Activated CD8-positive, alpha-beta T cell treated with anti-CD3 and anti-CD28 coated beads, Interleukin-2, amount 10 ng/mL, durations not matched to agents 7 days and 5 days (primary cell): Measurements from ENCODE around the gene NOTUM. TPM values are rescaled to one million over a fixed set of nuclear protein-coding genes. Genes with fewer than 3 reads are reported as not detected.

Experiments
- ATAC-seq: fragments of 150-1000 bp; cut with Tn5 transposase; one replicate; pipeline ENCODE4 v1.10.0; 2021; ENCODE audit warnings: moderate library complexity
- CTCF ChIA-PET: fragments of 350-600 bp; sonication (Branson Sonifier 250); formaldehyde crosslinking; loops from one replicate; lab custom pipeline; 2021; ENCODE audit warnings: antibody characterized with exemption; lab: Charles Lee
- POLR2A ChIA-PET: fragments of 350-600 bp; sonication (Branson Sonifier 250); formaldehyde crosslinking; loops from one replicate; lab custom pipeline; 2021; ENCODE audit warnings: antibody characterized with exemption; lab: Charles Lee
- DNase-seq: peaks from one replicate; pipeline ENCODE4 v3.0.0-alpha.2; 2020
- H3K27ac Mint-ChIP-seq: one replicate; pipeline ENCODE4 v1.8.0; 2021; ENCODE audit warnings: mild to moderate bottlenecking, mixed read lengths
- H3K27me3 Mint-ChIP-seq: one replicate; pipeline ENCODE4 v1.8.0; 2021; ENCODE audit warnings: low read depth, mixed read lengths
- H3K36me3 Mint-ChIP-seq: one replicate; pipeline ENCODE4 v1.8.0; 2021; ENCODE audit warnings: low read depth, mixed read lengths
- H3K4me1 Mint-ChIP-seq: one replicate; pipeline ENCODE4 v1.8.0; 2021; ENCODE audit warnings: low read depth, mixed read lengths
- H3K4me3 Mint-ChIP-seq: one replicate; pipeline ENCODE4 v1.8.0; 2021; ENCODE audit warnings: mild to moderate bottlenecking, mixed read lengths
- H3K9me3 Mint-ChIP-seq: one replicate; pipeline ENCODE4 v1.8.0; 2022; ENCODE audit warnings: mixed read lengths; ENCODE audit not compliant: insufficient read depth
- total RNA-seq, 2 experiments: library from RNA; stranded (reverse); gene quantifications; one replicate each; pipeline ENCODE4 v1.2.3, GENCODE V29; 2021

NOTUM gene
- total RNA-seq, 2 experiments from 2014 or later: 0.29 to 0.42 TPM

DNA sequence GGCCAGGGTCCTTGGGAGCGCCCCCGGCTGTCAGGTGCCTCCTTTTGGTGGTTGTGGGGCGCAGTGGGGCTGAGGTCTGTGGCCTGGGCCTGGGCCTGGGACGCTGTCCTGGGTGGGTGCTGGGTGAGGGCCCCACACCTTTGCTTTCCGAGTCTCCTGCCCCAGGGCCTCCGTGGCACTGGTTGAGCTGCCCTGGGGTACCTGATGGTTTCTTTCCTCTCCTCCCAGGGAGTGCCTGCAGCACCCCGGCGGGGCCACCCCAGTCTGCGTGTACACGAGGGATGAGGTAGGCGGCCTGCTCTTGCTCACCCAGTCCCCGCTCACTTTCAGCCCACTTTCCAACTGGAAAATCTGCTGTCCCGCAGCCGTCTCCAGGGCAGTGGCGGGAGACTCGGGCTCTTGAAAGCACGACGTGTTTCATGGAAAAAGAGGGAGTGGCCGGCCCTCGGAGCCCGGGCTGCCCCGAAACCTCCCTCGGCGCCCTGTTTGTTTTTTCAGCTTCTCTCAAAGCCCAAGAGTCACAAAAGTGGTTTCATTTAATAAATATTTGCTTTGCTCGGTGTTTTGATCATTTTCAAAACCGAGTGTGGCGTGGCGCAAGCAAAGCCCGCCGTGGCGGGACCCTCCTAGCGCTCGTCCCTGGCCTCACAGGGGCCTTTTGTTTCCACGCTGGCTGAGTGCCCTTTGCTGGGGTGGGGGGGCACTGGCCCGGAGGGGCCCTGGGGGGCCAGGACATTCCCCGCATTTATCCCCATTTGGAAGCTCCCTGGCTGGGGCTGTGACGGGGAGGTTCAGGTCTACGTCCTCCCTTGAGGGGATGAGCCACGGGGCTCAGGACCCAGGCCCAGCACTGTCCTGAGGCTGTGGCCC lies 33.8 kb upstream of the NOTUM start:
- Mint-ChIP-seq H3K9me3 (no peaks in the 10 kb centered on the region), H3K4me3 (no peak overlapping the region), H3K36me3 (no peaks in the 10 kb centered on the region), H3K27me3 (no peaks in the 10 kb centered on the region), H3K27ac (no peak overlapping the region), H3K4me1 (no peaks in the 10 kb centered on the region)
- ATAC-seq: no peak
- DNase-seq: no peak
- POLR2A ChIA-PET: no interaction called here
- CTCF ChIA-PET: interaction anchor here (1.0 kb wide), 1 partner anchor 35 kb away, joined by 3 read pairs; no protein-coding TSS in a partner anchor

DNA sequence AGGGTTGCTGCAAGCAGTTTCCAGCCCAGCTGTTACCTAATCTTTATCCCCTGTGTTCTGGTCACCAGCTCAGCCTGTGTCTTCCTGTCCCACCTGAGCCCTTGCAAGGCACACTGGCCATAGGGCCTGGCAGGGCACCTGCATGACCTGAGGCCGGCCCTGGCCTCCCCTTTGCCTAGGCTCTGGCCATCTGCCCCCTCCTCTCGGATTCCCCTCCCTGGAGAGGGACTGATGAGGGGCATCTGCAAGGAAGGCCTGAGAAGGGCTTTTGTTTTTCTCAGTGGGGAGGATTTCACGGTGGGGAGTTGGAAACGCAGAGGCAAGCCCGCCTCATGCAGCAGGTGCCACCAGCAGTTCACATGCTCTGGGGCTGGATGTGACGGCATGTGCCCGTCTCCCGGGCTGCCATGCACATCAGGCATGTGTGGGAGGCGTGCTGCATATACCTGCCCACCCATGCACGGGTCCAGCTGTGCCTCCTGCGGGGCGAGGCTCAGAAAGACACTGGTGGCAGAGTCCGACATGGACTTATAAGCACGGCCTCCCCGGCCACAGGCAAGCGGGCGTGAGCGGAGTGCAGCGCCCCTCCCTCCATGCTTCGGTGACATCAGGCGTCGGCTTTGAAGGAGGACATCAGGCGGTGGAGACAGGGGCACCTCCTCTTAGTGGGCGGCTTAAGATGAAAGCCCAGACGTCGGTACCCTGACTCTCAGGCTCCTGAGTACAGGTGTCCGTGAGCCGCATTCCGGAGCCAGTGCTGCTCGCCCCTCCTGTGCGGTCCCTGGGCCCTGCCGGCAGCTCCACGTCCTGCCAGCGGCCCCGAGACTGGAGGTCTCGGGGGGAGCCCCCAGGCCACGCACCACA lies 33.0 kb upstream of the NOTUM start:
- no peak overlapping the region for H3K27ac Mint-ChIP-seq
- no peak overlapping the region for H3K4me3 Mint-ChIP-seq
- ChIA-PET POLR2A (no interaction called here), CTCF (no interaction called here)
- H3K36me3 Mint-ChIP-seq: no peaks in the 10 kb centered on the region
- ATAC-seq: no peak
- no peaks in the 10 kb centered on the region for H3K27me3 Mint-ChIP-seq
- H3K9me3 Mint-ChIP-seq: no peaks in the 10 kb centered on the region
- no peaks in the 10 kb centered on the region for H3K4me1 Mint-ChIP-seq
- no peak for DNase-seq

DNA sequence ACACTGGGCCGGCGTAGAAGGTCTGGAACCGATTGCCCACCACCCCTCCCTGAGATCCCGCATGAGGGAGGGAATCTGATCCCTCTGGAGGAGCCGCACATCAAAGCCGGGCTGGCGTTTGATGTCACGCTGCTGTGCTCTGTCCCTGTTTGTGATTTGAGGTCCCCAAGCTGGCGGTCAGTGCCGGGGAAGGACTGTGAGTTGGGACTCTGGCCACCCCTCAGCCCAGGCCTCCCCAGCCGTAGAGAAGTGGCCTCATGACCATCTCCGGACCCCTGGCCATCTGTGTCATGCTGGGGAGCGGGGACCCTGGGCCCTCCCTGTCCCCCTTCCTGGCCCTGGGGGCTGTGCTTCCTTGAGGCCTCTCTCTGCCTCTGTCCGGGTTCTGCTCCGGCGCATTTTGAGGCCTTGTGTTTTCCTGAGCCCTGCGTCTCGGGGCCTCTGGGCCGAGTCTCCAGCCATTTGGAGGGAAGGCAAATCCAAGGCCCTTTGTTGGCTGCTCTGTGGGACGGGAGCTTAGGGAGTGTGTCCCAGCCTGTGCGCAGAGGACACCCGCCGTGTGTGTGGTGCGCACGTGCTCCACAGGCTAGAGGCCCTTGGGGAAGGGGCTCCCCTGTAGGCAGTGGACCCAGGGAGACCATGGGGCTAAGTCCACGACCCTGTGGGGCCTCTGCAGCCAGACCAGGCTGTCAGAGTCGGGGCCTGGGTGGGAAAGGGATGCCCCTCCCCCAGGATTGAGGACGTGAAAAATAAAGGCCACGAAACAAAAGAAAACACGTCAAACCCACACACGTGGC lies 31.5 kb upstream of the NOTUM start:
- Mint-ChIP-seq H3K9me3 (no peaks in the 10 kb centered on the region), H3K27me3 (no peaks in the 10 kb centered on the region), H3K4me3 (no peak overlapping the region), H3K4me1 (no peaks in the 10 kb centered on the region), H3K36me3 (no peaks in the 10 kb centered on the region), H3K27ac (no peak overlapping the region)
- ChIA-PET CTCF (no interaction called here), POLR2A (no interaction called here)
- ATAC-seq (no peak), DNase-seq (no peak)

- POLR2A ChIA-PET: interaction anchor here (0.9 kb wide), 1 partner anchor 15 kb away, joined by 3 read pairs; no protein-coding TSS in a partner anchor
- no peak overlapping the region for H3K4me3 Mint-ChIP-seq
- no peak for ATAC-seq
- no peaks in the 10 kb centered on the region for H3K4me1 Mint-ChIP-seq
- CTCF ChIA-PET: no interaction called here
- DNase-seq: no peak
- H3K27ac Mint-ChIP-seq: no peak overlapping the region
- H3K27me3 Mint-ChIP-seq: no peaks in the 10 kb centered on the region
- no peaks in the 10 kb centered on the region for H3K9me3 Mint-ChIP-seq
- peaks cover under 1% of the 10 kb centered on the region for H3K36me3 Mint-ChIP-seq
Measured at GRCh38 chr17:81991684-81992305, 30.8 kb upstream of the NOTUM start.

- H3K4me1 Mint-ChIP-seq: no peaks in the 10 kb centered on the region
- ATAC-seq (no peak), DNase-seq (no peak)
- H3K36me3 Mint-ChIP-seq: peaks cover 6% of the 10 kb centered on the region
- ChIA-PET CTCF (interaction anchor here (1.1 kb wide), 1 partner anchor 39 kb away, joined by 4 read pairs; no protein-coding TSS in a partner anchor), POLR2A (interaction anchor here (0.7 to 0.9 kb wide), 2 partner anchors 14 to 93 kb away, joined by 3 to 4 read pairs; no protein-coding TSS in a partner anchor)
- no peak overlapping the region for H3K27ac Mint-ChIP-seq
- no peak overlapping the region for H3K4me3 Mint-ChIP-seq
- H3K9me3 Mint-ChIP-seq: no peaks in the 10 kb centered on the region
- no peaks in the 10 kb centered on the region for H3K27me3 Mint-ChIP-seq
Measured at GRCh38 chr17:81990836-81991683, 30.1 kb upstream of the NOTUM start.

DNA sequence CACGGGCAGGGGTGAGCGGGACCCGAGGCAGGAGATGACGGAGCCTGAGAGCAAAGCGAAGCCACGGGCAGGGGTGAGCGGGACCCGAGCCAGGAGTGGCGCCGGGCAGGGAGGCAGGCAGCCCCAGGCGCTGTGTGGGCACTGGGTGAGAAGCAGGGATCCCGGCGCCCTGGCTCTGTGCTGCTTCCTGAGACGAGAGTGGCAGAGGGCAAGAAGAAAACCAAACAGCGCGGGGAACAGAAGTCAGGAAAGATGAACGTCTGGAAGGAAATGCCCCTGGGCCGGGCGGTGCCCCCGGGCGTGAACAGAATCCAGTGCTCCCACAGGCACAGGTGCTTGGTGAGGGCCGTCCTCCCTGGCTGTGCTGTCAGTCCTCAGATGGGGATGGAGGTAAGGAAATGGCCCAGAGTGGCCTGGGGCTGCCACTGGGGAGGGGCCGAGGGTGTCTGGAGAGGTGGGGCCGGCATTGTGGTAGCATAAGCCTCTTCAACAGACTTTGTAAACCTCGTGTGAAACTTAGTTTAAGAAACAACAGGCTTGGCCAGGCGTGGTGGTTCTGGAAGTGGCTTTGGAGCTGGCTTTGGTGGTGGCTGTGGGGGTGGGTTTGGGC lies 26.3 kb upstream of the NOTUM start:
- Mint-ChIP-seq H3K4me3 (no peak overlapping the region), H3K27ac (no peak overlapping the region), H3K4me1 (peaks cover 5% of the 10 kb centered on the region), H3K27me3 (no peaks in the 10 kb centered on the region), H3K36me3 (peaks cover 14% of the 10 kb centered on the region), H3K9me3 (no peaks in the 10 kb centered on the region)
- DNase-seq: no peak
- CTCF ChIA-PET: no interaction called here
- ATAC-seq: no peak
- POLR2A ChIA-PET: no interaction called here

GRCh38 chr17:81986606-81987005 lies 25.6 kb upstream of the NOTUM start:
- ChIA-PET POLR2A (no interaction called here), CTCF (no interaction called here)
- Mint-ChIP-seq H3K9me3 (no peaks in the 10 kb centered on the region), H3K36me3 (peaks cover 14% of the 10 kb centered on the region), H3K4me3 (no peak overlapping the region), H3K27ac (peak overlapping the region; percentile 12), H3K4me1 (peaks cover 6% of the 10 kb centered on the region), H3K27me3 (no peaks in the 10 kb centered on the region)
- DNase-seq: no peak
- ATAC-seq: no peak

GRCh38 chr17:81984773-81985410 lies 23.9 kb upstream of the NOTUM start:
- H3K4me1 Mint-ChIP-seq: peaks cover 21% of the 10 kb centered on the region
- H3K9me3 Mint-ChIP-seq: no peaks in the 10 kb centered on the region
- no peak for DNase-seq
- peaks cover 20% of the 10 kb centered on the region for H3K36me3 Mint-ChIP-seq
- H3K27me3 Mint-ChIP-seq: no peaks in the 10 kb centered on the region
- no peak for ATAC-seq
- ChIA-PET POLR2A (no interaction called here), CTCF (no interaction called here)
- H3K4me3 Mint-ChIP-seq: no peak overlapping the region
- H3K27ac Mint-ChIP-seq: no peak overlapping the region

DNA sequence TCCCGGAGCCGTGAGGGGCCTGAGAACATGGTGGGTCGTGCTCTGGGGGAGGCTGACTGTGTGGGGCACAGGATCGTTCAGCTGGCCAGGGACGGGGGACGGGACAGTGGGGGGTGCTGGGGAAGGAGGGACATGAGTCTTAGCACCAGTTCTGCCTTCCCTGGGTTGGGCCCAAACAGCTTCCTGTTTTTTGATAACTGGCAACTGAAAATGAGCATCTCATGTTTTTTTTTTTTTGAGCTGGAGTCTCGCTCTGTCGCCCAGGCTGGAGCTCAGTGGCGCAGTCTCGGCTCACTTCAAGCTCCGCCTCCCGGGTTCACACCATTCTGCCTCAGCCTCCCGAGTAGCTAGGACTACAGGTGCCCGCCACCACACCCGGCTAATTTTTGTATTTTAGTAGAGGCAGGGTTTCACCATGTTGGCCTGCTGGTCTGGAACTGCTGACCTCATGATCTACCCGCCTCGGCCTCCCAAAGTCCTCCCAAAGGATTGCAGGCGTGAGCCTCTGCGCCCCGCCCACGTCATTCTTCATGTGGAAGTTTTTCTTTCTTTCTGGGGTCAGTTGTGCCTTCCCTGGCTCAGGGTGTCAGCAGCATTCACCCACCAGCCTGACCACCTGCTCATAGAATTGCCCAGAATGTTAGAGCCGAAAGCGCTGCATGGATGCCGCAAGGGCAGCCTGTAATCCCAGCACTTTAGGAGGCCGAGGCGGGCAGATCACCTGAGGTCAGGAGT lies 22.8 kb upstream of the NOTUM start:
- no peak for DNase-seq
- ChIA-PET POLR2A (interaction anchor here (0.7 kb wide), 1 partner anchor 46 kb away, joined by 3 read pairs; no protein-coding TSS in a partner anchor), CTCF (interaction anchor here (1.1 kb wide), 1 partner anchor 36 kb away, joined by 3 read pairs; no protein-coding TSS in a partner anchor)
- Mint-ChIP-seq H3K36me3 (peaks cover 26% of the 10 kb centered on the region), H3K27me3 (no peaks in the 10 kb centered on the region), H3K9me3 (no peaks in the 10 kb centered on the region), H3K4me1 (peaks cover 31% of the 10 kb centered on the region), H3K27ac (no peak overlapping the region), H3K4me3 (no peak overlapping the region)
- ATAC-seq: no peak
